Mesenchymal stem cell (in vitro differentiated cells and primary cell): Measurements from ENCODE around the gene GGTLC2.

Source experiments
- DNase-seq: peaks from one replicate; pipeline ENCODE4 v3.0.0-alpha.2; 2013
- H2AFZ ChIP-seq: one replicate; pipeline ENCODE4 v1.6.1; 2013; ENCODE audit warnings: low read depth, mild to moderate bottlenecking, control low read depth, inconsistent platforms, low read length, moderate library complexity
- H2AK5ac ChIP-seq: 2 replicates; pipeline ENCODE4 v1.6.1; 2013; ENCODE audit warnings: low read length, moderate library complexity, mild to moderate bottlenecking, inconsistent platforms; ENCODE audit not compliant: severe bottlenecking
- H2BK120ac ChIP-seq: one replicate; pipeline ENCODE4 v1.6.1; 2013; ENCODE audit warnings: low read depth, mild to moderate bottlenecking, inconsistent platforms, low read length, moderate library complexity
- H2BK12ac ChIP-seq, 2 experiments: one replicate each; pipeline ENCODE4 v1.6.1; 2013; ENCODE audit warnings: inconsistent platforms in 2 of 2, low read length in 2 of 2, mild to moderate bottlenecking in 2 of 2, moderate library complexity in 2 of 2, control low read depth in 1 of 2
- H2BK15ac ChIP-seq: one replicate; pipeline ENCODE4 v1.6.1; 2013; ENCODE audit warnings: mild to moderate bottlenecking, low read depth, inconsistent platforms; ENCODE audit not compliant: poor library complexity, severe bottlenecking
- H2BK5ac ChIP-seq: 2 replicates; pipeline ENCODE4 v1.6.1; 2013; ENCODE audit warnings: low read depth, mild to moderate bottlenecking, low read length, control low read depth, inconsistent platforms; ENCODE audit not compliant: poor library complexity, severe bottlenecking
- H3K14ac ChIP-seq, 2 experiments: one replicate each; pipeline ENCODE4 v1.6.1; 2013; ENCODE audit warnings: inconsistent platforms in 2 of 2, low read length in 2 of 2, control low read depth in 1 of 2, mild to moderate bottlenecking in 1 of 2, moderate library complexity in 1 of 2
- H3K18ac ChIP-seq, 2 experiments: one replicate each; pipeline ENCODE4 v1.6.1; 2013; ENCODE audit warnings: inconsistent platforms in 2 of 2, low read length in 2 of 2, control low read depth in 1 of 2, low read depth in 1 of 2, mild to moderate bottlenecking in 1 of 2
- H3K23ac ChIP-seq, 2 experiments: one replicate each; pipeline ENCODE4 v1.6.1; 2013; ENCODE audit warnings: inconsistent platforms in 2 of 2, low read length in 2 of 2, mild to moderate bottlenecking in 2 of 2, moderate library complexity in 2 of 2, control low read depth in 1 of 2
- H3K27ac ChIP-seq: 2 replicates; pipeline ENCODE4 v1.5.1; 2013; ENCODE audit warnings: mild to moderate bottlenecking, moderate library complexity, low read length, control low read depth, inconsistent platforms; ENCODE audit not compliant: poor library complexity, severe bottlenecking
- H3K27me3 ChIP-seq, 2 experiments: 2 replicates each; pipeline versions ENCODE4 v1.6.1 to v1.7.0; 2013; ENCODE audit warnings: low read length in 2 of 2, mild to moderate bottlenecking in 2 of 2, moderate library complexity in 2 of 2, control low read depth in 1 of 2, inconsistent platforms in 1 of 2; ENCODE audit not compliant: control insufficient read depth in 1 of 2, insufficient read depth in 1 of 2
- H3K36me3 ChIP-seq, 2 experiments: 2 replicates each; pipeline versions ENCODE4 v1.6.1 to v1.7.0; 2013; ENCODE audit warnings: low read length in 2 of 2, control low read depth in 1 of 2, inconsistent platforms in 1 of 2, low read depth in 1 of 2, mild to moderate bottlenecking in 1 of 2; ENCODE audit not compliant: insufficient read depth in 2 of 2, control insufficient read depth in 1 of 2
- H3K4ac ChIP-seq, 2 experiments: one replicate each; pipeline ENCODE4 v1.6.1; 2013; ENCODE audit warnings: inconsistent platforms in 2 of 2, low read length in 2 of 2, mild to moderate bottlenecking in 2 of 2, moderate library complexity in 2 of 2, control low read depth in 1 of 2, low read depth in 1 of 2
- H3K4me1 ChIP-seq: 2 replicates; pipeline ENCODE4 v1.6.1; 2013; ENCODE audit warnings: low read depth, low read length, control low read depth; ENCODE audit not compliant: control insufficient read depth, insufficient read depth
- H3K4me2 ChIP-seq: 2 replicates; pipeline ENCODE4 v1.6.1; 2013; ENCODE audit warnings: low read length, mild to moderate bottlenecking, inconsistent platforms; ENCODE audit not compliant: poor library complexity, severe bottlenecking
- H3K4me3 ChIP-seq, 2 experiments: 2 replicates each; pipeline versions ENCODE4 v1.5.1 to v1.7.0; 2013; ENCODE audit warnings: low read length in 2 of 2, mild to moderate bottlenecking in 2 of 2, control low read depth in 1 of 2, low read depth in 1 of 2; ENCODE audit not compliant: insufficient read depth in 1 of 2
- H3K79me1 ChIP-seq: replicated peaks from 2 replicates; pipeline ENCODE4 v1.6.1; 2013; ENCODE audit warnings: mild to moderate bottlenecking, control low read depth, low read length, inconsistent platforms; ENCODE audit not compliant: poor library complexity, severe bottlenecking
- H3K9ac ChIP-seq: 2 replicates; pipeline ENCODE4 v1.7.0; 2013; ENCODE audit warnings: mild to moderate bottlenecking, low read length, moderate library complexity
- H3K9me3 ChIP-seq: 2 replicates; pipeline ENCODE4 v1.7.0; 2013; ENCODE audit warnings: mild to moderate bottlenecking, low read length; ENCODE audit not compliant: control insufficient read depth
- H4K8ac ChIP-seq: one replicate; pipeline ENCODE4 v1.6.1; 2013; ENCODE audit warnings: inconsistent platforms, mild to moderate bottlenecking, low read length, moderate library complexity
- H4K91ac ChIP-seq: one replicate; pipeline ENCODE4 v1.6.1; 2013; ENCODE audit warnings: mild to moderate bottlenecking, low read length, inconsistent platforms
- WGBS: methylation state at CpG from one replicate; pipeline ENCODE4 v1.1.7; 2013; ENCODE audit warnings: mixed read lengths; 5-methylcytosine and 5-hydroxymethylcytosine counted together

The GGTLC2 gene

GRCh38 chr22:22683668-22684361, 39.4 kb downstream of the GGTLC2 start:
- Histone ChIP-seq H2BK12ac (no peak overlapping the region), H2BK5ac (no peak overlapping the region), H2AK5ac (no peak overlapping the region), H3K4ac (no peak overlapping the region), H3K23ac (no peak overlapping the region), H3K4me2 (no peak overlapping the region), H3K36me3 (no peaks in the 10 kb centered on the region), H3K9me3 (no peaks in the 10 kb centered on the region), H4K91ac (no peak overlapping the region), H3K4me3 (no peak overlapping the region), H2AFZ (no peak overlapping the region), H3K27ac (no peak overlapping the region), H3K27me3 (peaks cover 0 to 19% of the 10 kb centered on the region in 2 experiments), H4K8ac (no peak overlapping the region), H2BK15ac (no peak overlapping the region), H3K18ac (no peak overlapping the region), H2BK120ac (no peak overlapping the region), H3K79me1 (no peaks in the 10 kb centered on the region), H3K4me1 (peaks cover 32% of the 10 kb centered on the region), H3K9ac (no peak overlapping the region), H3K14ac (no peak overlapping the region)
- no peak for DNase-seq
- 72% methylated on average over 5 of the region's 5 CpGs for WGBS

GRCh38 chr22:22684580-22685561, 40.5 kb downstream of the GGTLC2 start:
- Histone ChIP-seq H4K91ac (no peak overlapping the region), H3K79me1 (no peaks in the 10 kb centered on the region), H3K4me1 (peaks cover 32% of the 10 kb centered on the region), H3K27ac (no peak overlapping the region), H2BK15ac (no peak overlapping the region), H2BK5ac (no peak overlapping the region), H4K8ac (no peak overlapping the region), H3K18ac (no peak overlapping the region), H2BK120ac (no peak overlapping the region), H3K23ac (no peak overlapping the region), H3K27me3 (peaks cover 0 to 10% of the 10 kb centered on the region in 2 experiments), H3K4me2 (no peak overlapping the region), H3K9ac (no peak overlapping the region), H2AFZ (no peak overlapping the region), H2AK5ac (no peak overlapping the region), H3K4me3 (no peak overlapping the region), H3K36me3 (no peaks in the 10 kb centered on the region), H3K14ac (no peak overlapping the region), H3K4ac (no peak overlapping the region), H2BK12ac (no peak overlapping the region), H3K9me3 (no peaks in the 10 kb centered on the region)
- 54% methylated on average over 9 of the region's 9 CpGs for WGBS
- peak; percentile 55 for DNase-seq

DNA sequence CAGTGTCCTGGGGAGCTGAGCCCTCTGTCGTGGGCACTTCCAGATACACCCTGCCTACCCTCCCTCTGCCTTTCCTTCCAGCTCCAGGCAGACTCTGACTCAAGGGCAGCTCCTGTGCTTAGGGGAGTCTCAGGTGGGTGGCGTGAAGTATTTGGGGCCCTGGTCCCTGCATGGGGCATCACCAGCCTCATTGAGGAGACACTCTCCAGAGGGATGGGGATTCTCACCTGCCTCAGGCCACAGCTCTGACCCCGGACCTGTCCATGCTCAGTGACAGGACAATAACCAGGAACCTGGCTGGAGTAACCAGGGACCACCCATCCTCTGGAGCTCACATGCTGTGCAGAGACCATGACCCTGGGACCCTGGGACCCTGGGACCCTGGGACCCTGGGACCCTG, 41.2 kb downstream of the GGTLC2 start:
- DNase-seq: no peak
- no peaks in the 10 kb centered on the region for H3K36me3 ChIP-seq
- no peak overlapping the region for H3K23ac ChIP-seq
- no peak overlapping the region for H4K91ac ChIP-seq
- 74% methylated on average over 2 of the region's 3 CpGs for WGBS
- no peak overlapping the region for H2BK5ac ChIP-seq
- H3K4me3 ChIP-seq: no peak overlapping the region
- no peak overlapping the region for H3K14ac ChIP-seq
- peaks cover 30% of the 10 kb centered on the region for H3K4me1 ChIP-seq
- no peaks in the 10 kb centered on the region for H3K9me3 ChIP-seq
- H3K9ac ChIP-seq: no peak overlapping the region
- H2BK15ac ChIP-seq: no peak overlapping the region
- H3K79me1 ChIP-seq: no peaks in the 10 kb centered on the region
- no peak overlapping the region for H2AFZ ChIP-seq
- H4K8ac ChIP-seq: no peak overlapping the region
- no peak overlapping the region for H3K4me2 ChIP-seq
- H3K27ac ChIP-seq: no peak overlapping the region
- no peak overlapping the region for H3K4ac ChIP-seq
- no peak overlapping the region for H3K18ac ChIP-seq
- no peak overlapping the region for H2BK120ac ChIP-seq
- no peak overlapping the region for H2BK12ac ChIP-seq
- no peak overlapping the region for H2AK5ac ChIP-seq
- H3K27me3 ChIP-seq: peaks cover 0 to 3% of the 10 kb centered on the region in 2 experiments
